GM13977 (cell line): Measurements from ENCODE around the gene DGKQ.

Experiments
- DNase-seq: peaks from one replicate; pipeline ENCODE4 v3.0.0; 2012; ENCODE audit warnings: low spot score
- in situ Hi-C: fragments of 300-500 bp; cut with MboI; formaldehyde crosslinking; loops from one replicate; pipeline ENCODE4 v1.12.0; 2022; ENCODE audit warnings: low sequenced_read_pairs, low pct_unique_long_range_greater_than_20kb, mixed read lengths, inconsistent platforms; ENCODE audit not compliant: unreplicated experiment
- TF ChIP-seq, protein P1 (sequence below): IDR thresholded peaks from 2 replicates; pipeline ENCODE4 v1.5.1; 2012; ENCODE audit warnings: mild to moderate bottlenecking, control low read depth; ENCODE audit not compliant: insufficient read depth; ENCODE audit errors: extremely low read depth, missing control alignments

DGKQ gene

DNA sequence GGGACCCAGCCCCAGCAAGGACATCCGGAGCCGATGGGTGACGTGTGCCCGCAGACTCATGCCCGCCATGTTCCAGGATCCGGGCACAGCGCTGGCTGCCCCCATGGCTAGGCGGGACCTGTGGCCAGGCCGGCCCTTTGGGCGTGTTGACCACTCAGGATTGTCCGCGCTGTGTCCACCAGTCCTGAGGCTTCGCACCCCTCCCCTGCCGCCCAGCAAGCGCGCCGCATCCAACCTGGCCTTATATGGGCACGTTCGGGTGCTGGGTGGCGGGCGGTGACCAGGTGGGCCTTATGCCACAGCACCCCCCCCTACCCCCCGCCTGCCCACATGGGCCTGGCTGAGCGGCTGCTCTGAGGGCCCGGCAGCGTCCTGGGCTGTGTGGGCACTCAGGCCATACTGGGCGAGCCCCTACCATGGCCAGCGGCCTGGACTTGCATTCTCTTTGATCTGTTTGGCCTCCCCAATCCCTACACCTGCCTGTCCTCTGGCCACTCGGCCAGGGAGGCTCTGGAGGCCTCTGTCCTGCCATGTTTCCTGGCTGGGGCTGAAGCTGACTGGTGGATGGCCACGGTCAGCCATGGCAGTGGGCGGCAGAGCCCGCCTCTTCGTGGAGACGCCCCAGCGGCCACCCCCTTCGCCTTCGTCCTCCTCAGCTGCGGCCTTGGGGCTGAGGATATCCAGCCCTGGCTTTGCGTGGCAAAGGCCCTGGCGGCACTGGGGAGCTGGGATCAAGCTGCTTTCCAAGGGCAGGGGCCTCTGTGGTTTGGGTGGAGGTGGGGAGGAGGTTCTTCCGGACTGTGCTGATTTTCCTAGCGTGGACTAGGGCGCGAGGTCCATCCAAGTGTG lies 40.1 kb upstream of the DGKQ start:
- no peak for DNase-seq
- in situ Hi-C loops: no loop called here
- TF ChIP-seq, protein P1, sequence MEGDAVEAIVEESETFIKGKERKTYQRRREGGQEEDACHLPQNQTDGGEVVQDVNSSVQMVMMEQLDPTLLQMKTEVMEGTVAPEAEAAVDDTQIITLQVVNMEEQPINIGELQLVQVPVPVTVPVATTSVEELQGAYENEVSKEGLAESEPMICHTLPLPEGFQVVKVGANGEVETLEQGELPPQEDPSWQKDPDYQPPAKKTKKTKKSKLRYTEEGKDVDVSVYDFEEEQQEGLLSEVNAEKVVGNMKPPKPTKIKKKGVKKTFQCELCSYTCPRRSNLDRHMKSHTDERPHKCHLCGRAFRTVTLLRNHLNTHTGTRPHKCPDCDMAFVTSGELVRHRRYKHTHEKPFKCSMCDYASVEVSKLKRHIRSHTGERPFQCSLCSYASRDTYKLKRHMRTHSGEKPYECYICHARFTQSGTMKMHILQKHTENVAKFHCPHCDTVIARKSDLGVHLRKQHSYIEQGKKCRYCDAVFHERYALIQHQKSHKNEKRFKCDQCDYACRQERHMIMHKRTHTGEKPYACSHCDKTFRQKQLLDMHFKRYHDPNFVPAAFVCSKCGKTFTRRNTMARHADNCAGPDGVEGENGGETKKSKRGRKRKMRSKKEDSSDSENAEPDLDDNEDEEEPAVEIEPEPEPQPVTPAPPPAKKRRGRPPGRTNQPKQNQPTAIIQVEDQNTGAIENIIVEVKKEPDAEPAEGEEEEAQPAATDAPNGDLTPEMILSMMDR: no peak

DNA sequence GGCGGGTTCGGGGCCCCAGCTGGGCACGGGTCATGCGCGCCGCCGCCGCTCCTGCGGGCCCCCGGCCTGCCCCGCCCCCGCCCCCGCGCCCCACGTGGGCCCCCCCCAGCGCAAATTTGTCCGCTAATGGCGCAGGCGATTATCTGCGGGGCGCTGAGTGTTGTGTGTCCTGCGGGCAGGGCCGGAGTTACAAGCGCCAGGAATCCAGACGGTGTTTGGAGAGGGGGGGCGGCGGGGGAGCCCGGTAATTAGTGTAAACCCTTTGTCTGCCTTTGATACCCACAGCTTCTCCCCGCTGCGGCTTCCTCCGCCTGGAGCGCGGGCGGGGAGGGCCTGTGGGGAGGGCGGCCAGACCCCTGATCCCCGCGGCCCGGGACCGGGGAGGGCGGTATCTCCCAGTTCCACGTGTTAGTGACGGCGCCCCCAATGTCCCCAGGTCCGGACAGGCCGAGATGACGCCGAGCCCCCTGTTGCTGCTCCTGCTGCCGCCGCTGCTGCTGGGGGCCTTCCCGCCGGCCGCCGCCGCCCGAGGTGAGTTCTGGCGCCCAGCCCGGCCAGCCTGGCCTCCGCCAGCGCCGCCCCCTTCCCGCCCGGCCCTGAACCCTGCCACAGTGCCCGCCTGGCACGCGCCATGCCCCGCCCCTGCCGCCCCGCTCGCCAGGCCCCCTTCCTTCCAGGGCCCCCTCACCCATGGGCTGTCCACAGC lies 38.8 kb upstream of the DGKQ start:
- no peak for DNase-seq
- in situ Hi-C loops: no loop called here
- TF ChIP-seq, protein P1: no peak

DNA sequence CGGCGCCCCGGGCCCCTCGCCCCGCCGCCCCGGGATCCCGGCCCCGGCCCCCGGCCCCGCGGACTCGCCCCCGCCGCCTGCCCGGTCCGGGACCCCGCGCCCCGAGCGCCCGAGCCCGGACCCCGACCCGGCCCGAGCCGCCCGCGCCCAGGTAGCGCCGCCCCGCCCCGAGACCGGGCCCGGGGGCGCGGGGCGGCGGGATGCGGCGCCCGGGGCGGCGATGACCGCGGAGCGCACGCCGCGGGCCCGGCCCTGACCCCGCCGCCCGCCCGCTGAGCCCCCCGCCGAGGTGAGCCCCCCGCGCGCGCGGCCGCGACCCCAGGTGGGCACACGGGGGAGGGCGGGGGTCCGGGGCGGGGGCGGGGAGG lies 38.3 kb upstream of the DGKQ start:
- in situ Hi-C loops: no loop called here

DNA sequence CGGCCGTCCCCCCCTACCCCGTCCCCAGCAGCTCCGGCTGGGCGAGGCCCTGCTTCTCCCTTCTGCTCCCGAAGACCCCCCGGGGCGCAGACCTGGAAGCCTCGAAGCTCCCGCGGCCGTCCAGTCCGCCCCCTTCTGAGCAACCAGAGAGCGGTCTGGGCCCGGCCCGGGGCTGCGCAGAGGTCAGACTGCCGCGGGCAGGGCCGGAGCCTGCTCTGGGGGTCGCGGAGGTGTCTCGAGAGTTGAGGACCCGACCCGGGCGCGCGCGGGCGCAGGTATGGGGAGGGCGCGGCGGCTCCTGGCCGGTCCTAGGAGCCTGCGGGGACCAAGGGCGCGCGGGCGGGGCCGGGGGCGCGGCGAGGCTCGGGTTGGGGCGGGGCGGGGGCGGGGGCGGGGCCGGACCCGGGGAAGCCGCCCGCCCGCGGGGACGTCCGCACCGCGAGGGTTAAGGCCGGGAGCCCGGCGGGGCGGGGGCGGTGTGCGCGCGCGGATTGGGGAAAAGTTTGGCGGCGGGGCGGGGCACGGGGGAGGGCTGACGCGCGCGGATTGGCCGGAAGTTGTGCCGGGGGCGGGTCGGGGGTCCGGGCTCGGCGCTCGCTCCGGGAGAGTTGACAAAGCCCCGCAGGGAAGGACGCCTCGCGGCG lies 37.8 kb upstream of the DGKQ start, which contains the start of gene FGFRL1:
Gene FGFRL1 (plus strand): TSS at position 605 of the 644 bp plus-strand sequence. CDS start 860 bp downstream, outside the sequence.
- DNase-seq: peak; percentile 97
- in situ Hi-C loops: no loop called here
- TF ChIP-seq, protein P1: no peak

More for the DNA sequence above, 38.3 kb upstream of the DGKQ start:
- TF ChIP-seq, protein P1: no peak
- no peak for DNase-seq

DNA sequence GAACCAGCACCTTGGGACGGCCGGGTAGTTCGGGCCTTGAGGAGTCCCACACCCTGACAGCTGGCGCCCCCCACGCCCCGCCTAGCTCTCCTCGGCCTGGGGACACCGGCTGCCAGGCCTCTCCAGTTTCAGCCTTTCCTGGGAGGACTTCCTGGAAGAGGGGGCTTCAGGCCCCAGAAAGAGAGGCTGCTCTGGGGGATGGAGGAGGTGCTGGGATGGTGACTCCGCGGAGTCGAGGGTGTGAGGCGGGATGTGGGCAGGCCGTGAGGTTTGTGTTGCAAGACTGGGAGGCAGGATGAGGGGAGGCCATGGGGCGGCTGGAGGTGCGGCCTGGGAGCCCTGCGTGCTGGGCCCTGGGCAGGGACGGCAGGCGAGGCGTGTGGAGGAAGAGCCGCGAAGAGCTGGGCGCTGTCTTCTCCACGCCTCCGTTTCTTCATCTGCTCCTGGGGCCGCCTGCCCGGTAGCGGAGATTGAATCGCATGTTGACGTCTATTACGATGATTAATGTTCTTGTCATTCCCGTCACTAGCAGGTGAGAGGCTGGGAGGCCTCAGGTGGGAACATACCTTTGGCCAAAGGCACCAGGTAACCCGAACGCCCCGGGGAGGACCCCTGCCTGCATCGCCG lies 37.1 kb upstream of the DGKQ start:
- in situ Hi-C loops: no loop called here
- TF ChIP-seq, protein P1: no peak
- no peak for DNase-seq
